SJSA1 (cell line): ENCODE data around the gene CEP85L. TPM values are rescaled to one million over a fixed set of nuclear protein-coding genes. Genes with fewer than 3 reads are reported as not detected.

Source experiments
- DNase-seq, 2 experiments: peaks; one replicate each; pipeline ENCODE4 v3.0.0-alpha.2; 2015 to 2020; ENCODE audit warnings: low spot score in 2 of 2, low read depth in 1 of 2
- H3K27ac ChIP-seq: fragments of 250-450 bp; sonication (Bioruptor Pico); 2 replicates; pipeline ENCODE4 v1.5.1; 2020; ENCODE audit warnings: mild to moderate bottlenecking, moderate library complexity
- H3K27me3 ChIP-seq: fragments of 250-450 bp; sonication (Bioruptor Pico); replicated peaks from 2 replicates; pipeline ENCODE4 v1.5.1; 2020; ENCODE audit warnings: mild to moderate bottlenecking, moderate library complexity
- H3K36me3 ChIP-seq: fragments of 250-450 bp; sonication (Bioruptor Pico); 2 replicates; pipeline ENCODE4 v1.5.1; 2020; ENCODE audit warnings: mild to moderate bottlenecking
- H3K4me1 ChIP-seq: fragments of 250-450 bp; sonication (Bioruptor Pico); replicated peaks from 2 replicates; pipeline ENCODE4 v1.6.1; 2021; ENCODE audit warnings: mild to moderate bottlenecking
- H3K4me3 ChIP-seq: fragments of 250-450 bp; sonication (Bioruptor Pico); 2 replicates; pipeline ENCODE4 v1.5.1; 2020; ENCODE audit warnings: mild to moderate bottlenecking
- H3K9me3 ChIP-seq: fragments of 250-450 bp; sonication (Bioruptor Pico); replicated peaks from 2 replicates; pipeline ENCODE4 v1.5.1; 2020; ENCODE audit warnings: mild to moderate bottlenecking
- total RNA-seq: library from RNA; depleted of rRNA; stranded (reverse); fragments of >200 nt; shearing (Covaris generic); gene quantifications from 2 replicates; pipeline ENCODE4 v1.2.3, GENCODE V29; 2014

Gene CEP85L
- total RNA-seq, 1 experiment from 2014 or later: 12.7 TPM

- Histone ChIP-seq H3K4me1 (no peaks in the 10 kb centered on the region), H3K4me3 (no peak overlapping the region), H3K27ac (no peak overlapping the region), H3K9me3 (no peaks in the 10 kb centered on the region), H3K27me3 (no peaks in the 10 kb centered on the region), H3K36me3 (no peaks in the 10 kb centered on the region; the same call in 1 of the 2 replicates)
- DNase-seq: no peak
Measured at GRCh38 chr6:118523216-118523615, 128.2 kb downstream of the CEP85L start.

- Histone ChIP-seq H3K4me1 (no peaks in the 10 kb centered on the region), H3K27ac (no peak overlapping the region), H3K27me3 (no peaks in the 10 kb centered on the region), H3K9me3 (no peaks in the 10 kb centered on the region), H3K36me3 (no peaks in the 10 kb centered on the region; the same call in 1 of the 2 replicates), H3K4me3 (no peak overlapping the region)
- no peak for DNase-seq
Measured at GRCh38 chr6:118522422-118522821, 129.0 kb downstream of the CEP85L start.

GRCh38 chr6:118514689-118515088 is 136.7 kb downstream of the CEP85L start:
- no peaks in the 10 kb centered on the region for H3K36me3 ChIP-seq
- DNase-seq: no peak
- H3K27ac ChIP-seq: no peak overlapping the region
- H3K4me1 ChIP-seq: no peaks in the 10 kb centered on the region
- no peaks in the 10 kb centered on the region for H3K9me3 ChIP-seq
- no peak overlapping the region for H3K4me3 ChIP-seq
- H3K27me3 ChIP-seq: no peaks in the 10 kb centered on the region

- Histone ChIP-seq H3K4me3 (no peak overlapping the region), H3K4me1 (no peaks in the 10 kb centered on the region), H3K36me3 (no peaks in the 10 kb centered on the region), H3K27me3 (no peaks in the 10 kb centered on the region), H3K27ac (no peak overlapping the region), H3K9me3 (no peaks in the 10 kb centered on the region)
- no peak for DNase-seq
Measured at GRCh38 chr6:118511930-118512715, 139.3 kb downstream of the CEP85L start.

- Histone ChIP-seq H3K4me3 (no peak overlapping the region), H3K27me3 (no peaks in the 10 kb centered on the region), H3K9me3 (no peaks in the 10 kb centered on the region), H3K4me1 (no peaks in the 10 kb centered on the region), H3K27ac (no peak overlapping the region), H3K36me3 (no peaks in the 10 kb centered on the region)
- DNase-seq: no peak
Measured at GRCh38 chr6:118509009-118509617, 142.3 kb downstream of the CEP85L start.

GRCh38 chr6:118507636-118508035 is 143.8 kb downstream of the CEP85L start:
- Histone ChIP-seq H3K4me1 (no peaks in the 10 kb centered on the region), H3K4me3 (no peak overlapping the region), H3K36me3 (no peaks in the 10 kb centered on the region), H3K9me3 (no peaks in the 10 kb centered on the region), H3K27ac (no peak overlapping the region), H3K27me3 (no peaks in the 10 kb centered on the region)
- no peak for DNase-seq

GRCh38 chr6:118506071-118506638 is 145.2 kb downstream of the CEP85L start:
- Histone ChIP-seq H3K9me3 (no peaks in the 10 kb centered on the region), H3K27ac (no peak overlapping the region), H3K4me1 (no peaks in the 10 kb centered on the region), H3K27me3 (no peaks in the 10 kb centered on the region), H3K36me3 (peaks cover 4% of the 10 kb centered on the region), H3K4me3 (no peak overlapping the region)
- no peak for DNase-seq

- peaks cover 4% of the 10 kb centered on the region for H3K36me3 ChIP-seq
Measured at GRCh38 chr6:118505656-118506055, 145.7 kb downstream of the CEP85L start.

GRCh38 chr6:118504611-118505010 is 146.8 kb downstream of the CEP85L start:
- Histone ChIP-seq H3K4me3 (no peak overlapping the region), H3K27ac (no peak overlapping the region), H3K9me3 (no peaks in the 10 kb centered on the region), H3K27me3 (no peaks in the 10 kb centered on the region), H3K36me3 (peaks cover 4% of the 10 kb centered on the region), H3K4me1 (no peaks in the 10 kb centered on the region)
- no peak for DNase-seq

More at GRCh38 chr6:118505656-118506055, 145.7 kb downstream of the CEP85L start:
- H3K27me3 ChIP-seq: no peaks in the 10 kb centered on the region
- no peak for DNase-seq
- H3K9me3 ChIP-seq: no peaks in the 10 kb centered on the region
- H3K4me1 ChIP-seq: no peaks in the 10 kb centered on the region
- H3K27ac ChIP-seq: no peak overlapping the region
- no peak overlapping the region for H3K4me3 ChIP-seq

- no peak overlapping the region for H3K4me3 ChIP-seq
- H3K27me3 ChIP-seq: no peaks in the 10 kb centered on the region
- H3K27ac ChIP-seq: no peak overlapping the region
- H3K36me3 ChIP-seq: peaks cover 4% of the 10 kb centered on the region
- H3K9me3 ChIP-seq: no peaks in the 10 kb centered on the region
- no peaks in the 10 kb centered on the region for H3K4me1 ChIP-seq
- no peak for DNase-seq
Measured at GRCh38 chr6:118502169-118502568, 149.2 kb downstream of the CEP85L start.

- Histone ChIP-seq H3K36me3 (peaks cover 4% of the 10 kb centered on the region), H3K4me3 (no peak overlapping the region), H3K4me1 (no peaks in the 10 kb centered on the region), H3K27ac (no peak overlapping the region), H3K27me3 (no peaks in the 10 kb centered on the region), H3K9me3 (no peaks in the 10 kb centered on the region)
- no peak for DNase-seq
Measured at GRCh38 chr6:118501765-118502164, 149.6 kb downstream of the CEP85L start.

- Histone ChIP-seq H3K9me3 (no peaks in the 10 kb centered on the region), H3K4me3 (no peak overlapping the region), H3K27me3 (no peaks in the 10 kb centered on the region), H3K27ac (no peak overlapping the region), H3K36me3 (peaks cover 4% of the 10 kb centered on the region), H3K4me1 (no peaks in the 10 kb centered on the region)
- DNase-seq: no peak
Measured at GRCh38 chr6:118501099-118501498, 150.3 kb downstream of the CEP85L start.

GRCh38 chr6:118500130-118501015 is 151.0 kb downstream of the CEP85L start:
- Histone ChIP-seq H3K27me3 (no peaks in the 10 kb centered on the region), H3K27ac (no peak overlapping the region), H3K9me3 (no peaks in the 10 kb centered on the region), H3K4me1 (no peaks in the 10 kb centered on the region), H3K4me3 (no peak overlapping the region), H3K36me3 (peaks cover 10% of the 10 kb centered on the region)
- no peak for DNase-seq
